ENCODE data around the gene NRBP1.
A peak's percentile ranks its signal among the peaks of the same experiment; 100 is the strongest.

NRBP1 gene

DNA sequence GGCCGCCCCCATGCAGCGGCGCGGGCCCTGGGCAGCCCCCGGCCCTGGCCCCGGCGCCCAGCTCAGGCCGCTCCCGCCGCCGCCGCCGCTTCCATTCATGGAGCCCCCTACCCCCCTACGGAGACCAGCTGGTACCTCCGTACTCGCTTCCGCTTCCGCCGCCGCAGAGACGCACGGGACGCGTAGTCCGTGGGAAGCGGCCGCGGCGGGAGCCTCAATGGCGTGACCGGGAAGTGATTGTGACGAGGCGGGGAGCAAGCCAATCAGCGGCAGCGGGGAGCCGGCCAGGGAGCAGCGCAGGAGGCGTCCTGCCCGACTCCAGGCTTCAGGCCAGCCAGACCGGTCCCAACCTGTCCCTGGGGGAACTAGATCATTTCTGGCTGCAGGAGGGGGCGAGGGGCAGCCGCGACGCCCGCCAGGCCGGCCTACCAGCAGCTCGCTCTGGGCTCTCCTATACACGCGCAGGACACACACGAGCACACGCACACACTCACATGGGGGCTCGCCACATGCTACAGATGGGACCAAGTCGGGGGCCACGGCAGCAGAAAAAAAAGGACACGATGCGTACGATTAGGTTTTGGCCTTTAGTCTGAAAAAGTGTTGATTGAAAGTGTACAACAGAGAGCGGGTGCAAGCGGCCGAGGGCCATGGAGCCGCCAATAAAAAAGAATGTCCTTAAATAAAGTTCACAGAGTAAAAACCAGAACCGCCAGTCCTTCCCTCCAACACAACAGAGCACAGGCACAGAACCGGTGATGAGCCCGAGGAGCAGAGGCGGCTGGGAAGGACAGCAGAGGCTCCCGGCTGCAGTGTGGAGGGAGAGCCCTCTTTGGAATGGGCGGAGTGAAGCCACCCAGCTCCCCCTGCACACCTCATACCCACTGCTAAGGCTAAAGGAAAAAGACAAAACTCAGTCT, 47.5 kb upstream of the NRBP1 start, which contains the start of gene ZNF513 (continued):
- TF ChIP-seq FEZF1 (tag by site-specific recombination; IDR thresholded peaks at IDR 0.05) (no peak), ZFHX2 (tag by site-specific recombination; conservative IDR thresholded peaks at IDR 0.05) (no peak), ZNF138 (tag by site-specific recombination; IDR thresholded peaks at IDR 0.05; ENCODE audit: borderline replicate concordance) (no peak), ZNF843 (tag by site-specific recombination; IDR thresholded peaks at IDR 0.05) (peak; percentile 48; the same call in 1 of the 2 replicates), ZFP3 (tag by site-specific recombination; IDR thresholded peaks at IDR 0.05; ENCODE audit: low read depth) (no peak), SETDB1 (IDR thresholded peaks at IDR 0.05; ENCODE audit: insufficient read length, low read length) (no peak), BCL6B (tag by site-specific recombination; IDR thresholded peaks at IDR 0.05) (no peak), ZNF140 (tag by site-specific recombination; IDR thresholded peaks at IDR 0.05) (no peak), ZNF394 (tag by site-specific recombination; IDR thresholded peaks at IDR 0.05; ENCODE audit: borderline replicate concordance) (peak; percentile 64; the same call in 1 of the 2 replicates), PRDM2 (tag by site-specific recombination; IDR thresholded peaks at IDR 0.05; ENCODE audit: borderline replicate concordance) (no peak), ZFP41 (tag by site-specific recombination; IDR thresholded peaks at IDR 0.05; ENCODE audit: borderline replicate concordance) (no peak), ZNF184 (tag by site-specific recombination; IDR thresholded peaks at IDR 0.05) (no peak), ZEB2 (tag by site-specific recombination; IDR thresholded peaks at IDR 0.05) (peak; percentile 29), ZNF24 (tag by site-specific recombination; IDR thresholded peaks at IDR 0.05) (peak; percentile 45; the same call in 1 of the 2 replicates), ZNF280C (tag by site-specific recombination; IDR thresholded peaks at IDR 0.05) (no peak), PRDM1 (tag by site-specific recombination; IDR thresholded peaks at IDR 0.05) (no peak), ZNF292 (tag by site-specific recombination; IDR thresholded peaks at IDR 0.05; ENCODE audit: borderline replicate concordance, low read depth) (no peak), ZNF202 (tag by site-specific recombination; IDR thresholded peaks at IDR 0.05; ENCODE audit: borderline replicate concordance) (no peak), ZNF155 (tag by site-specific recombination; IDR thresholded peaks at IDR 0.05) (no peak), KLF1 (tag by site-specific recombination; IDR thresholded peaks at IDR 0.05) (no peak), ZNF404 (tag by site-specific recombination; IDR thresholded peaks at IDR 0.05) (no peak), ZNF114 (tag by site-specific recombination; IDR thresholded peaks at IDR 0.05) (no peak), ZNF768 (tag by site-specific recombination; IDR thresholded peaks at IDR 0.05) (no peak), ZNF514 (tag by site-specific recombination; IDR thresholded peaks at IDR 0.05) (no peak)
- TF ChIP-seq, protein P1, sequence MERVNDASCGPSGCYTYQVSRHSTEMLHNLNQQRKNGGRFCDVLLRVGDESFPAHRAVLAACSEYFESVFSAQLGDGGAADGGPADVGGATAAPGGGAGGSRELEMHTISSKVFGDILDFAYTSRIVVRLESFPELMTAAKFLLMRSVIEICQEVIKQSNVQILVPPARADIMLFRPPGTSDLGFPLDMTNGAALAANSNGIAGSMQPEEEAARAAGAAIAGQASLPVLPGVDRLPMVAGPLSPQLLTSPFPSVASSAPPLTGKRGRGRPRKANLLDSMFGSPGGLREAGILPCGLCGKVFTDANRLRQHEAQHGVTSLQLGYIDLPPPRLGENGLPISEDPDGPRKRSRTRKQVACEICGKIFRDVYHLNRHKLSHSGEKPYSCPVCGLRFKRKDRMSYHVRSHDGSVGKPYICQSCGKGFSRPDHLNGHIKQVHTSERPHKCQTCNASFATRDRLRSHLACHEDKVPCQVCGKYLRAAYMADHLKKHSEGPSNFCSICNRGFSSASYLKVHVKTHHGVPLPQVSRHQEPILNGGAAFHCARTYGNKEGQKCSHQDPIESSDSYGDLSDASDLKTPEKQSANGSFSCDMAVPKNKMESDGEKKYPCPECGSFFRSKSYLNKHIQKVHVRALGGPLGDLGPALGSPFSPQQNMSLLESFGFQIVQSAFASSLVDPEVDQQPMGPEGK (tag by site-specific recombination; IDR thresholded peaks at IDR 0.05), result peak; percentile 94
- TF ChIP-seq, protein P2, sequence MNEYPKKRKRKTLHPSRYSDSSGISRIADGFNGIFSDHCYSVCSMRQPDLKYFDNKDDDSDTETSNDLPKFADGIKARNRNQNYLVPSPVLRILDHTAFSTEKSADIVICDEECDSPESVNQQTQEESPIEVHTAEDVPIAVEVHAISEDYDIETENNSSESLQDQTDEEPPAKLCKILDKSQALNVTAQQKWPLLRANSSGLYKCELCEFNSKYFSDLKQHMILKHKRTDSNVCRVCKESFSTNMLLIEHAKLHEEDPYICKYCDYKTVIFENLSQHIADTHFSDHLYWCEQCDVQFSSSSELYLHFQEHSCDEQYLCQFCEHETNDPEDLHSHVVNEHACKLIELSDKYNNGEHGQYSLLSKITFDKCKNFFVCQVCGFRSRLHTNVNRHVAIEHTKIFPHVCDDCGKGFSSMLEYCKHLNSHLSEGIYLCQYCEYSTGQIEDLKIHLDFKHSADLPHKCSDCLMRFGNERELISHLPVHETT (tag by site-specific recombination; IDR thresholded peaks at IDR 0.05), result no peak

Data from HEK293 (cell line).